ENCODE measurements around the gene DGKB.

GRCh38 chr7:14639329-14639728 is 263.2 kb downstream of the DGKB start:
- no peak for TF ChIP-seq CTCF (IDR thresholded peaks at IDR 0.05)
- TF ChIP-seq POLR2AphosphoS5 (IDR thresholded peaks at IDR 0.05) = no peak
- no peak for TF ChIP-seq EP300 (IDR thresholded peaks at IDR 0.05)

Measured in stomach (tissue), 4 donors.